ENCODE results near the gene ULK4. TPM values are rescaled to one million over a fixed set of nuclear protein-coding genes. Genes with fewer than 3 reads are reported as not detected.

The ULK4 gene
- total and polyA plus RNA-seq, 9 of the 15 experiments (the other 6 are each of a cell fraction or from before 2014, with no cell fraction given) = 3.0 to 5.9 (median 3.5) TPM

- TF ChIP-seq RERE (CRISPR knock-in tag; IDR thresholded peaks at IDR 0.05; ENCODE audit: borderline replicate concordance) (no peak), YBX1 (IDR thresholded peaks at IDR 0.05) (no peak), ZFP91 (CRISPR knock-in tag; IDR thresholded peaks at IDR 0.05) (no peak), HMGN3 (IDR thresholded peaks at IDR 0.05; ENCODE audit: borderline replicate concordance, extremely low read depth, insufficient read length, low read depth, low read length) (peak; percentile 79), PHF8 (IDR thresholded peaks at IDR 0.05; ENCODE audit: borderline replicate concordance, low read length) (peak; percentile 65; the same call in 1 of the 2 replicates), ZNF655 (CRISPR knock-in tag; IDR thresholded peaks at IDR 0.05) (no peak), HMGXB4 (CRISPR knock-in tag; IDR thresholded peaks at IDR 0.05) (no peak), E4F1 (CRISPR knock-in tag; IDR thresholded peaks at IDR 0.05; ENCODE audit: borderline replicate concordance) (no peak), ZBTB7A (IDR thresholded peaks at IDR 0.05; ENCODE audit: borderline replicate concordance, control insufficient read depth, low read depth, low read length) (0 out of 2 replicates have a peak, but pooled peaks have one; percentile 0), POLR3G (IDR thresholded peaks at IDR 0.05; ENCODE audit: extremely low read depth, insufficient read length, insufficient replicate concordance) (no peak), MTA1 (IDR thresholded peaks at IDR 0.05; ENCODE audit: borderline replicate concordance) (no peak), ELF2 (CRISPR knock-in tag; IDR thresholded peaks at IDR 0.05) (peak; percentile 100)
Measured at GRCh38 chr3:41961751-41962679, at the start of gene ULK4 (continued).

All from K562 (cell line).